ENCODE results near the gene RGS7. TPM values are rescaled to one million over a fixed set of nuclear protein-coding genes. Genes with fewer than 3 reads are reported as not detected.

Gene RGS7
- total RNA-seq, 2 donors from 2014 or later = 0.26 to 0.99 TPM

DNA sequence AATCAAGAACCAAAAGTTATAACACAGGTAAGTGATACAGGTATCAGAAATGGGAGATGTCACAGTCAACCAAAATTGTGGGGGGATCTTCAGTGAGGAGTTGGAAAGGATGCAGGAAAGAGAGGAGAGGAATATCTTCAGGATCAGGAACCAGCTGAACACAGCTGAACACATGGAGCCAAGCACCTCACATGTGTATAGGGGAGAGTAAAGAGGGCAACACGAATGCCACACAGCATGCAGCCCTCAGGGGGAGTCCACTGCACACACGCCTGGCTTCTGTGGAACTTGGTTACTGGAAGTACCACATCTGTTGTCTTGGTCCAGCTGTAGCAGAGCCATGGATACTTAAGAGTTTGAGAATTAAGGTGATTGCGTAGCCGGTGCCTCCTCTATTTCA, 218.8 kb downstream of the RGS7 start:
- 74 to 77% methylated on average over 4 of the region's 4 CpGs for WGBS, 2 donors
- no peaks in the 10 kb centered on the region for H3K4me1 ChIP-seq
- H3K27me3 ChIP-seq = no peaks in the 10 kb centered on the region
- no peaks in the 10 kb centered on the region for H3K36me3 ChIP-seq (replicated peaks in 1 of 2; ENCODE audit: insufficient read depth in 1 of 2, low read depth in 2 of 2)
- H3K27ac ChIP-seq = no peak overlapping the region
- H3K4me3 ChIP-seq = no peak overlapping the region
- intact Hi-C loops (cut with DNase I) = no loop called here
- no peaks in the 10 kb centered on the region for H3K9me3 ChIP-seq
- TF ChIP-seq CTCF (IDR thresholded peaks at IDR 0.05) = no peak
- TF ChIP-seq POLR2A (IDR thresholded peaks at IDR 0.05) = no peak
- no peak for DNase-seq
- ATAC-seq = no peak

DNA sequence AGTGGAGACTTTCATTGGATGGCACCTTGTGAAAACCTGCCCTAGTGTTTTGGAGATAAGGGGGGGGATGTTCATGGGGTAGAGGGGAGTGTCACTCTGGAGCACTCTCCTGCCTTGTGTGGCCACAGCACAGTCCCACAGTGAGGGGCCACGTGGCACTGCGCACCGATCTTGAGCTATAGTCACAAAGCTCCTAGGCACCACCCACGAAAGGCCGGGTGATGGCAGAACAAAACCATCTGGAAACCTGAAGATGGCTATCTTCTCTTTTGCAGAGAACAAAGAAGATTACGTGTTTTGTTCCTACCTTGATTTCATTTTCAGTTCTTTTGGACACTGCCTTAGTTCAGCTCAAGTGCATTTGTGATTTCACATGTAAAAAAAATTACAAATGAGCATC, 220.6 kb downstream of the RGS7 start:
- ATAC-seq = no peak
- TF ChIP-seq POLR2A (IDR thresholded peaks at IDR 0.05) = no peak
- no peak for TF ChIP-seq CTCF (IDR thresholded peaks at IDR 0.05)
- intact Hi-C loops (cut with DNase I) = no loop called here
- H3K4me3 ChIP-seq = no peak overlapping the region
- WGBS, 2 donors = 66 to 77% methylated on average over 6 of the region's 6 CpGs
- no peak for DNase-seq
- no peaks in the 10 kb centered on the region for H3K9me3 ChIP-seq
- no peak overlapping the region for H3K27ac ChIP-seq
- no peaks in the 10 kb centered on the region for H3K36me3 ChIP-seq (replicated peaks in 1 of 2; ENCODE audit: insufficient read depth in 1 of 2, low read depth in 2 of 2)
- H3K27me3 ChIP-seq = no peaks in the 10 kb centered on the region
- no peaks in the 10 kb centered on the region for H3K4me1 ChIP-seq

DNA sequence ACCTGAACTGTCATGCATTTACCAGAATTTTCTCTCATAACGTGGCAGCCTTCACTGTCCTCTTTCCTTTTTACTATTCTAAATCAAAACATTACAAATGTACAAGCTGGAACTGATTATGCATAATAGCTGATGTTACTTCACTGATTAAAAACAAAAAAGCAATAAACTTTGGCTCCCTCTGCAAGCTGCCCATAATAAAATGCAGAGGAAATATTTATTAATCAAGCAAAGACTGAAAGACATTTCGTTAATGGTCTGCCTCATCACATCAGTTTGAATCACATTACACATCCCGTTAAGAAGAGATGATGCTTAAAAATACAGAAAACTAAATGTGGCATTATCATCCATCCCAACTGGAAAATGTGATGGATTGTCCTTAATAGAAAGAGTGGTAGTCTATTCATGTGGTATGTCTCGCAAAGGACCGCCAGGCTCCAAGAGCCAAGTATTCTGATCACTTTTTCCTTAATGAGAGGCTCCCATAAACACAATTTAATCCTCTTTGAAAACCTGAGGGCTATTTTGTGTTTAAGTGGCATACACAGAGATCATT, 225.3 kb downstream of the RGS7 start:
- Histone ChIP-seq H3K36me3 (replicated peaks in 1 of 2; ENCODE audit: insufficient read depth in 1 of 2, low read depth in 2 of 2) (no peaks in the 10 kb centered on the region), H3K27me3 (no peaks in the 10 kb centered on the region), H3K4me1 (no peaks in the 10 kb centered on the region), H3K9me3 (no peaks in the 10 kb centered on the region), H3K4me3 (no peak overlapping the region), H3K27ac (no peak overlapping the region)
- no peak for TF ChIP-seq POLR2A (IDR thresholded peaks at IDR 0.05)
- no peak for TF ChIP-seq CTCF (IDR thresholded peaks at IDR 0.05)
- ATAC-seq = no peak
- WGBS, 2 donors = 66 to 82% methylated on average over 5 of the region's 5 CpGs
- no peak for DNase-seq
- intact Hi-C loops (cut with DNase I) = no loop called here

DNA sequence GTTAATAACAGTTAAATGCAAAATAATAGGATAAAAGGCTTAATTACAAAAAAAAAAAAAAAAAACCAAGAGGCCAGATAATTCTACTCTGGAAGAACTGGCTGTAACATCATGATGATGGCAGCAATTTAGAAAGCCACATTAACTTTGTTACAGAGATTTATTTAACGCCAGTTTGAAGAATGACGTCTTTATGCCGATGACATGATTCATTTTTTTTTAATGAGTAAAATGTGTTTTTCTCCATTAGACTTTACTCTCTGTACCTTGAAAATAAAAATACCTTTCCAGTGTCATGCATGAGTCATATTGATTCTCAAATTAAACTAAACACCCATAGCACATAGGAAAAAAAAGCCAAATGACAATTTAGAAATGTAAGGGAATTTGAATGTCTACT, 226.1 kb downstream of the RGS7 start:
- intact Hi-C loops (cut with DNase I) = no loop called here
- no peak for DNase-seq
- H3K27me3 ChIP-seq = no peaks in the 10 kb centered on the region
- no peak for ATAC-seq
- no peak overlapping the region for H3K27ac ChIP-seq
- H3K36me3 ChIP-seq (replicated peaks in 1 of 2; ENCODE audit: insufficient read depth in 1 of 2, low read depth in 2 of 2) = no peaks in the 10 kb centered on the region
- H3K4me3 ChIP-seq = no peak overlapping the region
- TF ChIP-seq POLR2A (IDR thresholded peaks at IDR 0.05) (no peak), CTCF (IDR thresholded peaks at IDR 0.05) (no peak)
- no peaks in the 10 kb centered on the region for H3K4me1 ChIP-seq
- H3K9me3 ChIP-seq = no peaks in the 10 kb centered on the region
- WGBS, 2 donors = 52 to 54% methylated on average over 3 of the region's 3 CpGs

- H3K9me3 ChIP-seq = no peaks in the 10 kb centered on the region
- H3K36me3 ChIP-seq (replicated peaks in 1 of 2; ENCODE audit: insufficient read depth in 1 of 2, low read depth in 2 of 2) = no peaks in the 10 kb centered on the region
- 48 to 61% methylated on average over 11 of the region's 11 CpGs for WGBS, 2 donors
- no peaks in the 10 kb centered on the region for H3K4me1 ChIP-seq
- TF ChIP-seq POLR2A (IDR thresholded peaks at IDR 0.05) = no peak
- TF ChIP-seq CTCF (IDR thresholded peaks at IDR 0.05) = no peak
- no peak for ATAC-seq
- no peak overlapping the region for H3K4me3 ChIP-seq
- no peak overlapping the region for H3K27ac ChIP-seq
- H3K27me3 ChIP-seq = no peaks in the 10 kb centered on the region
- no peak for DNase-seq
- intact Hi-C loops (cut with DNase I) = no loop called here
Measured at GRCh38 chr1:241129207-241129960, 227.6 kb downstream of the RGS7 start.

All from body of pancreas (tissue), 4 donors.